Measurements from ENCODE around the gene MPHOSPH10.
A peak's percentile ranks its signal among the peaks of the same experiment; 100 is the strongest.
"Not testable (repeated sequence)": the region's sequence is repeated elsewhere in the genome, so short reads cannot be mapped to it uniquely, and the experiment has no call there.

Gene MPHOSPH10

GRCh38 chr2:71130152-71130904 lies at the start of gene MPHOSPH10, which contains the start of gene MCEE:
Gene MPHOSPH10, plus strand, starts transcription at chr2:71130634. Its CDS starts 32 bp downstream, at chr2:71130666.
Gene MCEE, minus strand, starts transcription at chr2:71130229. Its CDS starts 10 bp downstream, at chr2:71130219.
- peak; percentile 94 for DNase-seq
- H3K27me3 Mint-ChIP-seq: no peaks in the 10 kb centered on the region
- CTCF ChIA-PET: interaction anchor here (0.6 to 2.2 kb wide), 6 partner anchors 30 to 201 kb away, joined by 3 to 9 read pairs (median 4); partner anchors contain the start of genes NAGK and ZNF638
- no peak within 1 kb of the TSS for H3K27ac Mint-ChIP-seq
- peaks cover 12% of the 10 kb centered on the region for H3K4me1 Mint-ChIP-seq
- H3K9me3 Mint-ChIP-seq: no peaks in the 10 kb centered on the region
- no peak within 1 kb of the TSS for H3K4me3 Mint-ChIP-seq
- peaks cover 11% of the 10 kb centered on the region for H3K36me3 Mint-ChIP-seq

- peaks cover 16% of the 10 kb centered on the region for H3K4me1 Mint-ChIP-seq
- H3K9me3 Mint-ChIP-seq: no peaks in the 10 kb centered on the region
- CTCF ChIA-PET: no interaction called here
- H3K36me3 Mint-ChIP-seq: peaks cover 10% of the 10 kb centered on the region
- H3K27me3 Mint-ChIP-seq: peaks cover 12% of the 10 kb centered on the region
- H3K4me3 Mint-ChIP-seq: no peak overlapping the region
- no peak overlapping the region for H3K27ac Mint-ChIP-seq
- no peak for DNase-seq
Observed at GRCh38 chr2:71082402-71083252, 47.8 kb upstream of the MPHOSPH10 start.

- peaks cover 15% of the 10 kb centered on the region for H3K27me3 Mint-ChIP-seq
Observed at GRCh38 chr2:71083297-71083696, 47.1 kb upstream of the MPHOSPH10 start.

GRCh38 chr2:71083752-71084312 lies 46.6 kb upstream of the MPHOSPH10 start:
- H3K27ac Mint-ChIP-seq, CTCF ChIA-PET, H3K4me3 Mint-ChIP-seq, H3K36me3 Mint-ChIP-seq, H3K9me3 Mint-ChIP-seq, DNase-seq: not testable (repeated sequence)
- Mint-ChIP-seq H3K27me3 (peaks cover 16% of the 10 kb centered on the region), H3K4me1 (peaks cover 16% of the 10 kb centered on the region)

More at GRCh38 chr2:71083297-71083696, 47.1 kb upstream of the MPHOSPH10 start:
- CTCF ChIA-PET, H3K9me3 Mint-ChIP-seq, H3K27ac Mint-ChIP-seq, DNase-seq, H3K36me3 Mint-ChIP-seq, H3K4me3 Mint-ChIP-seq: not testable (repeated sequence)
- H3K4me1 Mint-ChIP-seq: peaks cover 16% of the 10 kb centered on the region

GRCh38 chr2:71085325-71086003 lies 45.0 kb upstream of the MPHOSPH10 start:
- H3K9me3 Mint-ChIP-seq, H3K27ac Mint-ChIP-seq, CTCF ChIA-PET, H3K36me3 Mint-ChIP-seq, DNase-seq, H3K4me3 Mint-ChIP-seq: not testable (repeated sequence)
- Mint-ChIP-seq H3K4me1 (peaks cover 16% of the 10 kb centered on the region), H3K27me3 (peaks cover 25% of the 10 kb centered on the region)

GRCh38 chr2:71089475-71089874 lies 41.0 kb upstream of the MPHOSPH10 start:
- H3K9me3 Mint-ChIP-seq, H3K4me3 Mint-ChIP-seq, DNase-seq, H3K27ac Mint-ChIP-seq, CTCF ChIA-PET, H3K4me1 Mint-ChIP-seq, H3K36me3 Mint-ChIP-seq: not testable (repeated sequence)
- H3K27me3 Mint-ChIP-seq: peaks cover 20% of the 10 kb centered on the region

GRCh38 chr2:71091808-71092207 lies 38.6 kb upstream of the MPHOSPH10 start:
- H3K9me3 Mint-ChIP-seq, H3K36me3 Mint-ChIP-seq, H3K4me1 Mint-ChIP-seq, DNase-seq, H3K4me3 Mint-ChIP-seq, H3K27ac Mint-ChIP-seq: not testable (repeated sequence)
- CTCF ChIA-PET: interaction anchor here (2.0 kb wide), 1 partner anchor 8 kb away, joined by 11 read pairs; no protein-coding TSS in a partner anchor
- peaks cover 16% of the 10 kb centered on the region for H3K27me3 Mint-ChIP-seq

GRCh38 chr2:71092491-71093260 lies 37.8 kb upstream of the MPHOSPH10 start:
- DNase-seq, H3K4me1 Mint-ChIP-seq, H3K36me3 Mint-ChIP-seq, H3K4me3 Mint-ChIP-seq, H3K27ac Mint-ChIP-seq, H3K9me3 Mint-ChIP-seq: not testable (repeated sequence)
- H3K27me3 Mint-ChIP-seq: peaks cover 17% of the 10 kb centered on the region
- CTCF ChIA-PET: interaction anchor here (2.0 kb wide), 1 partner anchor 8 kb away, joined by 11 read pairs; no protein-coding TSS in a partner anchor

GRCh38 chr2:71100195-71100964 lies 30.1 kb upstream of the MPHOSPH10 start:
- Mint-ChIP-seq H3K27me3 (peaks cover 23% of the 10 kb centered on the region), H3K36me3 (no peaks in the 10 kb centered on the region), H3K4me1 (peaks cover 2% of the 10 kb centered on the region), H3K27ac (no peak overlapping the region), H3K4me3 (no peak overlapping the region), H3K9me3 (peaks cover under 1% of the 10 kb centered on the region)
- CTCF ChIA-PET: interaction anchor here (0.7 to 4.7 kb wide), 13 partner anchors 9 to 127 kb away, joined by 3 to 39 read pairs (median 8); partner anchors contain the start of genes MCEE, MPHOSPH10, NAGK and PAIP2B
- peak; percentile 62 for DNase-seq

- Mint-ChIP-seq H3K27ac (no peak overlapping the region), H3K4me1 (peaks cover 2% of the 10 kb centered on the region), H3K27me3 (peaks cover 23% of the 10 kb centered on the region), H3K36me3 (no peaks in the 10 kb centered on the region), H3K9me3 (peaks cover 2% of the 10 kb centered on the region), H3K4me3 (no peak overlapping the region)
- CTCF ChIA-PET: interaction anchor here (0.9 to 4.7 kb wide), 10 partner anchors 8 to 198 kb away, joined by 3 to 39 read pairs (median 9); partner anchors contain the start of genes MCEE, MPHOSPH10 and NAGK
- no peak for DNase-seq
Observed at GRCh38 chr2:71101656-71102055, 28.8 kb upstream of the MPHOSPH10 start.

- Mint-ChIP-seq H3K27me3 (peaks cover 15% of the 10 kb centered on the region), H3K27ac (no peak overlapping the region)
- DNase-seq: no peak
Observed at GRCh38 chr2:71102981-71103681, 27.3 kb upstream of the MPHOSPH10 start.

GRCh38 chr2:71103809-71104208 lies 26.6 kb upstream of the MPHOSPH10 start:
- Mint-ChIP-seq H3K4me1 (peaks cover 2% of the 10 kb centered on the region), H3K4me3 (no peak overlapping the region), H3K9me3 (peaks cover 2% of the 10 kb centered on the region), H3K36me3 (peaks cover 8% of the 10 kb centered on the region), H3K27ac (no peak overlapping the region), H3K27me3 (peaks cover 14% of the 10 kb centered on the region)
- CTCF ChIA-PET: interaction anchor here (1.1 to 1.3 kb wide), 2 partner anchors 10 to 46 kb away, joined by 3 read pairs; no protein-coding TSS in a partner anchor
- DNase-seq: no peak

More at GRCh38 chr2:71102981-71103681, 27.3 kb upstream of the MPHOSPH10 start:
- H3K36me3 Mint-ChIP-seq: peaks cover 2% of the 10 kb centered on the region
- H3K4me3 Mint-ChIP-seq: no peak overlapping the region
- peaks cover 2% of the 10 kb centered on the region for H3K4me1 Mint-ChIP-seq
- CTCF ChIA-PET: interaction anchor here (1.1 to 1.3 kb wide), 2 partner anchors 10 to 46 kb away, joined by 3 read pairs; no protein-coding TSS in a partner anchor
- H3K9me3 Mint-ChIP-seq: peaks cover 2% of the 10 kb centered on the region
